Stomach (tissue), 9 donors: ENCODE results near the gene ZRANB2. TPM values are rescaled to one million over a fixed set of nuclear protein-coding genes. Genes with fewer than 3 reads are reported as not detected.
A peak's percentile ranks its signal among the peaks of the same experiment; 100 is the strongest.

Experiments
- DNase-seq, 2 donors: peaks; one replicate each; pipeline versions ENCODE4 v3.0.0 to v3.0.0-alpha.2; 2013 to 2019
- H3K27ac ChIP-seq, 5 donors: fragments of 200-600 bp in 4 of 5; sonication (generic) in 4 of 5; one replicate each; pipeline ENCODE4 v1.5.1; 2013 to 2019; ENCODE audit warnings: mild to moderate bottlenecking in 1 of 5, moderate library complexity in 1 of 5
- H3K27me3 ChIP-seq, 3 donors: fragments of 200-600 bp; sonication (generic); one replicate each; pipeline ENCODE4 v1.5.1; 2017 to 2019; ENCODE audit warnings: mixed run types in 1 of 3
- H3K36me3 ChIP-seq, 4 donors: fragments of 200-600 bp; sonication (generic); 1 replicate in 3 of 4; 2 replicates in 1 of 4; pipeline ENCODE4 v1.5.1; 2016 to 2019
- H3K4me1 ChIP-seq, 4 donors: fragments of 200-600 bp; sonication (generic); one replicate each; pipeline ENCODE4 v1.5.1; 2016 to 2019
- H3K4me3 ChIP-seq, 4 donors: fragments of 200-600 bp; sonication (generic) in 3 of 4; one replicate each; pipeline ENCODE4 v1.5.1; 2016 to 2019; ENCODE audit warnings: mild to moderate bottlenecking in 1 of 4
- H3K9me3 ChIP-seq, 4 donors: fragments of 200-600 bp; sonication (generic); one replicate each; pipeline ENCODE4 v1.5.1; 2016 to 2019
- EP300 ChIP-seq: sonication (generic); formaldehyde crosslinking; IDR thresholded peaks from one replicate; pipeline ENCODE4 v1.6.1; 2017; ENCODE audit warnings: antibody characterized with exemption
- POLR2A ChIP-seq, 4 donors: fragments of 450-650 bp; IDR thresholded peaks; one replicate each; pipeline ENCODE4 v1.6.1; 2016; ENCODE audit warnings: antibody characterized with exemption in 4 of 4, control low read depth in 2 of 4, mild to moderate bottlenecking in 1 of 4, moderate library complexity in 1 of 4
- POLR2AphosphoS5 ChIP-seq, 3 donors: sonication (generic); formaldehyde crosslinking; IDR thresholded peaks; one replicate each; pipeline ENCODE4 v1.6.1; 2016; ENCODE audit warnings: antibody characterized with exemption in 3 of 3
- WGBS, 5 donors: extraction: QIAGEN DNeasy Blood & Tissue Kit in 3 of 5; methylation state at CpG; one replicate each; pipeline versions ENCODE4 v1.1.5 to v1.1.7; 2013 to 2018; 5-methylcytosine and 5-hydroxymethylcytosine counted together
- intact Hi-C: fragments of 100-400 bp; cut with DNase I; formaldehyde crosslinking; loops from one replicate; pipeline ENCODE4 v1.15.1; 2023; ENCODE audit warnings: low total_unique reads
- polyA plus RNA-seq, 3 donors: library from polyadenylated mRNA; stranded (reverse); fragments of 200-250 nt; gene quantifications; one replicate each; pipeline ENCODE4 v1.2.3, GENCODE V29; 2013
- total RNA-seq, 5 donors: library from RNA; depleted of rRNA; stranded (reverse); fragments of >200 nt; gene quantifications; one replicate each; pipeline versions ENCODE4 v1.1.0 to v1.2.3, GENCODE V29; 2014 to 2016
- TF ChIP-seq, protein P1 (sequence below), 7 experiments: fragments of 450-650 bp in 4 of 7; fragments of 200-600 bp in 3 of 7; sonication (generic) in 3 of 7; IDR thresholded peaks; one replicate each; pipeline ENCODE4 v1.5.1; 2016 to 2019; ENCODE audit warnings: antibody characterized with exemption in 7 of 7, control low read depth in 2 of 7, mild to moderate bottlenecking in 1 of 7
- donor health status: healthy with polysubstance abuse.
- donor health status: Bipolar disorder and iron deficiency.
- donor health status: healthy.

The ZRANB2 gene
- total and polyA plus RNA-seq, 8 donors: 19.9 to 178 (median 41.9) TPM

DNA sequence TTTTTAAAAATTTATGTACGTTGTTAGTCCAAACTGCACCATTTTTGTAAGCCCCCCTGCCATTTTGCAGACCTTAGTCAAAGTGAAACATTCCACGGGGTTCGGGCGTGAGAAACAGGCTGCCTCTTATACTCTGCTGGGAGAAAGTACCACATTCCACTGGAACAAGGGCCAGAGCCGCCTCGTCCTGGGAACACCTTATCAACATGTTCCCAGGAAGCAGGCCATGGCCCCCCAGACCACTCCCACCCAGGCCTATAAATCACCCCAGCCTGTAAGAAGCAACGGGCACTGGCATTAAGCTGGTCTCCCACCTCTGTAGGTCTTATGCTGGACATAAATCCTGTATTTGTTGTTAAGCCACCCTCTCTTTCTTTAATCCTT is 854 bp upstream of the ZRANB2 start:
- Histone ChIP-seq H3K27ac (peak overlapping the region in 4 of 5 donors; percentile 87 to 91 (median 90)), H3K36me3 (peaks cover 6 to 20% (median 19%) of the 10 kb centered on the region in 4 donors), H3K4me1 (peaks cover 12 to 35% (median 25%) of the 10 kb centered on the region in 4 donors), H3K27me3 (peaks cover 0 to 6% (median 0%) of the 10 kb centered on the region in 3 donors), H3K9me3 (no peaks in the 10 kb centered on the region), H3K4me3 (peak overlapping the region; percentile 59 to 89 (median 84))
- TF ChIP-seq, protein P1, sequence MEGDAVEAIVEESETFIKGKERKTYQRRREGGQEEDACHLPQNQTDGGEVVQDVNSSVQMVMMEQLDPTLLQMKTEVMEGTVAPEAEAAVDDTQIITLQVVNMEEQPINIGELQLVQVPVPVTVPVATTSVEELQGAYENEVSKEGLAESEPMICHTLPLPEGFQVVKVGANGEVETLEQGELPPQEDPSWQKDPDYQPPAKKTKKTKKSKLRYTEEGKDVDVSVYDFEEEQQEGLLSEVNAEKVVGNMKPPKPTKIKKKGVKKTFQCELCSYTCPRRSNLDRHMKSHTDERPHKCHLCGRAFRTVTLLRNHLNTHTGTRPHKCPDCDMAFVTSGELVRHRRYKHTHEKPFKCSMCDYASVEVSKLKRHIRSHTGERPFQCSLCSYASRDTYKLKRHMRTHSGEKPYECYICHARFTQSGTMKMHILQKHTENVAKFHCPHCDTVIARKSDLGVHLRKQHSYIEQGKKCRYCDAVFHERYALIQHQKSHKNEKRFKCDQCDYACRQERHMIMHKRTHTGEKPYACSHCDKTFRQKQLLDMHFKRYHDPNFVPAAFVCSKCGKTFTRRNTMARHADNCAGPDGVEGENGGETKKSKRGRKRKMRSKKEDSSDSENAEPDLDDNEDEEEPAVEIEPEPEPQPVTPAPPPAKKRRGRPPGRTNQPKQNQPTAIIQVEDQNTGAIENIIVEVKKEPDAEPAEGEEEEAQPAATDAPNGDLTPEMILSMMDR (IDR thresholded peaks at IDR 0.05): no peak
- peak in 1 of 2 donors; percentile 37 for DNase-seq
- intact Hi-C loops: no loop called here
- 57 to 77% (median 74%) methylated on average over 7 of the region's 7 CpGs for WGBS, 5 donors

DNA sequence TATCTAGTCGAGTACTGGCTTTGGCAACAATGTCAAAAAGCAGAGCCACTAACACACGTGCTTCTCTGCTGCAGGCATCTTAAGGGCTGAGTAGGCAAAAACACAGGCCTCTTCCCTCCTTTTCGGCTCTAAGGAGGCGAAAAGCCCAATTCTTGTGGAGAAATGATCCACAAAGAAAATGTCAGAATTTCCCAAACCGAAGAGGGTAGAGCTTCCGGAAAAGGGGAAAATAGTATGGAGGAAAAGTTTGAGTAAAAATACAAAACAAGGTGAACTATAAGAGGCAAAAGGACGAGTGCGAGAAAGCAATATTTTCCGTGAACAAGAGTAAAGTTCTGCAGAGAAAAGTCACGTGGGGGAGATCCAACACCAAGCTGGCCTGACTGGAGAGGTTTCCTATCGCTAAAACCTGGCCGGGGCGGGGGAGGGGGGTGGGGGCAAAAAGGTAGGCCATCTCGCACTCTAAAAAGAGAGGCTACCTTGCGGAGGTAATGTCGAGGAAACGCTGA is 551 bp downstream of the ZRANB2 start:
- TF ChIP-seq POLR2A (IDR thresholded peaks at IDR 0.05) (no peak), EP300 (no peak), POLR2AphosphoS5 (IDR thresholded peaks at IDR 0.05) (no peak)
- TF ChIP-seq, protein P1 (IDR thresholded peaks at IDR 0.05): no peak
- Histone ChIP-seq H3K9me3 (no peaks in the 10 kb centered on the region), H3K4me3 (peak overlapping the region; percentile 59 to 89 (median 84)), H3K4me1 (peaks cover 12 to 42% (median 28%) of the 10 kb centered on the region in 4 donors), H3K36me3 (peaks cover 20 to 34% (median 33%) of the 10 kb centered on the region in 4 donors), H3K27me3 (peaks cover 0 to under 1% (median 0%) of the 10 kb centered on the region in 3 donors), H3K27ac (peak overlapping the region; percentile 85 to 91 (median 89))
- intact Hi-C loops: no loop called here
- peak in 1 of 2 donors; percentile 63 for DNase-seq
- 0 to 1% (median 0%) methylated on average over 17 of the region's 17 CpGs for WGBS, 5 donors

DNA sequence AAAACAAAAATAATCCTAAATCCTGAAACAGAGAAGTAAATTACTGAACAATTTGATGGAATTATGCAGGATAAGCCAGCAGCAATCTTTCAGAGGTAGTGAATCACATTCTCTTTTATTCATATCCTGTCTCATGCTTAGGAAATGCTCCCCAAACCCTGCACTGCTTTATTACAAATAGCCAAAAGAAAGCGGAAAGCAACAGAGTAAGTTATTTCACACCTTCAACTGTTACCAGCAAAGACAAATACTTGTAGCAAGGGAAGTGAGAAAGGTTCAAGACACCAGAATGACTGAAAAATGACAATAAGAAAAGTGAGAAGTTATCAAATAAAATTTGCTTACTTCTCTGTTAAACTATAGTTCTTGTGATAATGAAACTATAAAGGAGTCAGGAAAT is 6.2 kb downstream of the ZRANB2 start:
- intact Hi-C loops: no loop called here
- H3K4me3 ChIP-seq: no peak overlapping the region
- H3K4me1 ChIP-seq: peaks cover 10 to 34% (median 21%) of the 10 kb centered on the region in 4 donors
- H3K36me3 ChIP-seq: peaks cover 42 to 89% (median 87%) of the 10 kb centered on the region in 4 donors
- DNase-seq: no peak
- no peak overlapping the region for H3K27ac ChIP-seq
- WGBS, 5 donors: 88 to 100% (median 90%) methylated on average over 1 of the region's 1 CpG
- TF ChIP-seq EP300: no peak
- no peak for TF ChIP-seq POLR2A (IDR thresholded peaks at IDR 0.05)
- no peak for TF ChIP-seq POLR2AphosphoS5 (IDR thresholded peaks at IDR 0.05)
- TF ChIP-seq, protein P1 (IDR thresholded peaks at IDR 0.05): no peak
- H3K27me3 ChIP-seq: no peaks in the 10 kb centered on the region
- no peaks in the 10 kb centered on the region for H3K9me3 ChIP-seq

DNA sequence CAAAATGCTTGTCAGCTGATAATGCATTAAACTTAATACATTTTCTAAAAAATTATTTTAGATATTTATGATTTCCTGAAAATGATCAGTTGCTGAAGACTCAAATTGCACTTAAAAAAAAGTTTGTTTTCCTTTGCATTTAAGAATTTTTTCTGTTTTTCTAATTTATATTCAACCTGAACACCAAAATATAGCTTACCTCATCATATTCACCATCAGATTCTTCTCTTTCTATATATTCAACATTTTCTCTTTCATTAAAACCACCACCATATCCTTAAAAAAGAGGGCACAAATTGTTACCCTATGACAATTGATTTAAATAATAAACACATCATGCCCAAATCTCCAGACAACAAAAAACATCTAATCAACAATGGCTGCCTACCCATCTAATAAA is 8.6 kb downstream of the ZRANB2 start:
- intact Hi-C loops: no loop called here
- TF ChIP-seq, protein P1 (IDR thresholded peaks at IDR 0.05): no peak
- no peak for TF ChIP-seq EP300
- TF ChIP-seq POLR2AphosphoS5 (IDR thresholded peaks at IDR 0.05): no peak
- no peak for TF ChIP-seq POLR2A (IDR thresholded peaks at IDR 0.05)
- Histone ChIP-seq H3K36me3 (peaks cover 59 to 100% (median 98%) of the 10 kb centered on the region in 4 donors), H3K27ac (no peak overlapping the region), H3K9me3 (no peaks in the 10 kb centered on the region), H3K27me3 (no peaks in the 10 kb centered on the region), H3K4me3 (no peak overlapping the region), H3K4me1 (peaks cover 0 to 10% (median 5%) of the 10 kb centered on the region in 4 donors)
- DNase-seq: no peak
